Neural progenitor cell (in vitro differentiated cells): Measurements from ENCODE around the gene HS3ST2. TPM values are rescaled to one million over a fixed set of nuclear protein-coding genes. Genes with fewer than 3 reads are reported as not detected.

ENCODE experiments used
- DNase-seq: peaks from one replicate; pipeline ENCODE4 v3.0.0-alpha.2; 2016; ENCODE audit warnings: low spot score
- H2AFZ ChIP-seq: fragments of 200-600 bp; sonication (generic); replicated peaks from 2 replicates; pipeline ENCODE4 v1.6.1; 2016; ENCODE audit warnings: antibody characterized with exemption
- H3F3A ChIP-seq: fragments of 200-600 bp; sonication (generic); 2 replicates; pipeline ENCODE4 v1.6.1; 2016; ENCODE audit warnings: antibody characterized with exemption, low read depth
- H3K27ac ChIP-seq: fragments of 200-600 bp; sonication (generic); 2 replicates; pipeline ENCODE4 v1.5.1; 2016; ENCODE audit warnings: mild to moderate bottlenecking
- H3K27me3 ChIP-seq: fragments of 200-600 bp; sonication (generic); 2 replicates; pipeline ENCODE4 v1.6.1; 2016; ENCODE audit warnings: mild to moderate bottlenecking, moderate library complexity
- H3K36me3 ChIP-seq: fragments of 200-600 bp; sonication (generic); 2 replicates; pipeline ENCODE4 v1.5.1; 2016
- H3K4me1 ChIP-seq: fragments of 200-600 bp; sonication (generic); 2 replicates; pipeline ENCODE4 v1.6.1; 2016; ENCODE audit warnings: mixed run types
- H3K4me2 ChIP-seq: fragments of 200-600 bp; sonication (generic); 2 replicates; pipeline ENCODE4 v1.6.1; 2016
- H3K4me3 ChIP-seq: fragments of 200-600 bp; sonication (generic); 2 replicates; pipeline ENCODE4 v1.5.1; 2016
- H3K79me2 ChIP-seq: fragments of 200-600 bp; sonication (generic); 2 replicates; pipeline ENCODE4 v1.6.1; 2016; ENCODE audit warnings: low read depth
- H3K9ac ChIP-seq: fragments of 200-600 bp; sonication (generic); 2 replicates; pipeline ENCODE4 v1.6.1; 2016
- H3K9me3 ChIP-seq: fragments of 200-600 bp; sonication (generic); 2 replicates; pipeline ENCODE4 v1.5.1; 2016; ENCODE audit warnings: low read depth
- H4K20me1 ChIP-seq: fragments of 200-600 bp; sonication (generic); 2 replicates; pipeline ENCODE4 v1.6.1; 2016; ENCODE audit warnings: low read depth
- H3K27ac Mint-ChIP-seq: 3 replicates; pipeline ENCODE4 v1.8.0; 2021; ENCODE audit warnings: mixed read lengths
- H3K27me3 Mint-ChIP-seq: 2 replicates; pipeline ENCODE4 v1.8.0; 2022; ENCODE audit warnings: low read depth, mild to moderate bottlenecking, inconsistent platforms, moderate library complexity, mixed read lengths; ENCODE audit not compliant: insufficient read depth
- H3K36me3 Mint-ChIP-seq: 3 replicates; pipeline ENCODE4 v1.8.0; 2021; ENCODE audit warnings: mixed read lengths
- H3K4me1 Mint-ChIP-seq: 3 replicates; pipeline ENCODE4 v1.8.0; 2021; ENCODE audit warnings: mixed read lengths
- H3K4me3 Mint-ChIP-seq: 3 replicates; pipeline ENCODE4 v1.8.0; 2021; ENCODE audit warnings: mild to moderate bottlenecking, moderate library complexity, mixed read lengths
- H3K9me3 Mint-ChIP-seq: 3 replicates; pipeline ENCODE4 v1.8.0; 2020; ENCODE audit warnings: mixed read lengths
- CTCF ChIP-seq: fragments of 200-600 bp; sonication (generic); IDR thresholded peaks from 2 replicates; pipeline ENCODE4 v1.5.1; 2017; ENCODE audit warnings: antibody characterized with exemption, mild to moderate bottlenecking
- EZH2 ChIP-seq: fragments of 200-600 bp; sonication (generic); IDR thresholded peaks from 2 replicates; pipeline ENCODE4 v1.6.1; 2017; ENCODE audit warnings: antibody characterized with exemption, mild to moderate bottlenecking, moderate library complexity
- EZH2phosphoT487 ChIP-seq: fragments of 200-600 bp; sonication (generic); IDR thresholded peaks from 2 replicates; pipeline ENCODE4 v1.6.1; 2017; ENCODE audit warnings: antibody characterized with exemption
- total RNA-seq: library from RNA; depleted of rRNA; stranded (reverse); fragments of >200 nt; gene quantifications from 2 replicates; pipeline ENCODE4 v1.2.3, GENCODE V29; 2015; ENCODE audit warnings: low replicate concordance

Gene HS3ST2
- total RNA-seq, 1 donor from 2014 or later: not detected

- Histone ChIP-seq H3K4me1 (no peaks in the 10 kb centered on the region), H3K4me3 (no peak overlapping the region), H3K36me3 (no peaks in the 10 kb centered on the region), H3K79me2 (no peaks in the 10 kb centered on the region), H3F3A (no peaks in the 10 kb centered on the region), H3K9ac (no peak overlapping the region), H3K4me2 (no peak overlapping the region), H3K27ac (no peak overlapping the region), H4K20me1 (no peaks in the 10 kb centered on the region), H2AFZ (no peak overlapping the region), H3K9me3 (no peaks in the 10 kb centered on the region), H3K27me3 (no peaks in the 10 kb centered on the region)
- Mint-ChIP-seq H3K36me3 (no peaks in the 10 kb centered on the region), H3K9me3 (no peaks in the 10 kb centered on the region), H3K27ac (no peak overlapping the region), H3K4me1 (peaks cover 3% of the 10 kb centered on the region), H3K4me3 (no peak overlapping the region), H3K27me3 (peaks cover 3% of the 10 kb centered on the region)
- DNase-seq: no peak
- no peak for TF ChIP-seq EZH2phosphoT487
- no peak for TF ChIP-seq CTCF
- no peak for TF ChIP-seq EZH2
Observed at GRCh38 chr16:22927306-22927705, 113.3 kb downstream of the HS3ST2 start.

- Histone ChIP-seq H3K27me3 (no peaks in the 10 kb centered on the region), H3K4me1 (peaks cover 9% of the 10 kb centered on the region), H3K4me3 (no peak overlapping the region), H3K36me3 (no peaks in the 10 kb centered on the region), H3K4me2 (no peak overlapping the region), H3K9ac (no peak overlapping the region), H4K20me1 (no peaks in the 10 kb centered on the region), H3K79me2 (no peaks in the 10 kb centered on the region), H3K9me3 (no peaks in the 10 kb centered on the region), H3K27ac (no peak overlapping the region), H2AFZ (no peak overlapping the region), H3F3A (no peaks in the 10 kb centered on the region)
- Mint-ChIP-seq H3K9me3 (no peaks in the 10 kb centered on the region), H3K27ac (no peak overlapping the region), H3K36me3 (no peaks in the 10 kb centered on the region), H3K4me1 (peaks cover 3% of the 10 kb centered on the region), H3K4me3 (no peak overlapping the region), H3K27me3 (peaks cover 3% of the 10 kb centered on the region)
- TF ChIP-seq CTCF: no peak
- TF ChIP-seq EZH2: no peak
- DNase-seq: no peak
Observed at GRCh38 chr16:22928882-22929435, 115.0 kb downstream of the HS3ST2 start.

GRCh38 chr16:22929461-22929860, 115.5 kb downstream of the HS3ST2 start:
- Histone ChIP-seq H3K9ac (no peak overlapping the region), H3K27ac (no peak overlapping the region), H3K79me2 (no peaks in the 10 kb centered on the region), H2AFZ (no peak overlapping the region), H3K36me3 (no peaks in the 10 kb centered on the region), H4K20me1 (no peaks in the 10 kb centered on the region), H3K27me3 (no peaks in the 10 kb centered on the region), H3K4me3 (no peak overlapping the region), H3K9me3 (no peaks in the 10 kb centered on the region), H3F3A (no peaks in the 10 kb centered on the region), H3K4me1 (peaks cover 9% of the 10 kb centered on the region), H3K4me2 (no peak overlapping the region)
- no peak for DNase-seq
- peaks cover 3% of the 10 kb centered on the region for H3K4me1 Mint-ChIP-seq
- no peak overlapping the region for H3K4me3 Mint-ChIP-seq
- no peaks in the 10 kb centered on the region for H3K9me3 Mint-ChIP-seq
- no peak overlapping the region for H3K27ac Mint-ChIP-seq
- H3K36me3 Mint-ChIP-seq: no peaks in the 10 kb centered on the region
- TF ChIP-seq EZH2: no peak
- no peak for TF ChIP-seq EZH2phosphoT487
- TF ChIP-seq CTCF: no peak
- no peaks in the 10 kb centered on the region for H3K27me3 Mint-ChIP-seq
